Memory B cell (primary cell): ENCODE measurements around the gene GADD45GIP1.
A peak's percentile ranks its signal among the peaks of the same experiment; 100 is the strongest.
"Not testable (repeated sequence)": the region's sequence is repeated elsewhere in the genome, so short reads cannot be mapped to it uniquely, and the experiment has no call there.

Source experiments
- ATAC-seq: fragments of 150-1000 bp; cut with Tn5 transposase; 2 replicates; pipeline ENCODE4 v1.10.0; 2021; ENCODE audit warnings: low read depth, mild to moderate bottlenecking, moderate library complexity
- DNase-seq, 2 donors: peaks; one replicate each; pipeline ENCODE4 v3.0.0; 2022; ENCODE audit warnings: low spot score in 2 of 2
- H3K27ac Mint-ChIP-seq: one replicate; pipeline ENCODE4 v1.8.0; 2022; ENCODE audit warnings: mild to moderate bottlenecking, moderate library complexity, mixed read lengths
- H3K27me3 Mint-ChIP-seq: one replicate; pipeline ENCODE4 v1.8.0; 2022; ENCODE audit warnings: mixed read lengths
- H3K36me3 Mint-ChIP-seq: one replicate; pipeline ENCODE4 v1.8.0; 2022; ENCODE audit warnings: mild to moderate bottlenecking, mixed read lengths
- H3K4me1 Mint-ChIP-seq: one replicate; pipeline ENCODE4 v1.8.0; 2022; ENCODE audit warnings: mixed read lengths
- H3K4me3 Mint-ChIP-seq: one replicate; pipeline ENCODE4 v1.8.0; 2022; ENCODE audit warnings: mild to moderate bottlenecking, moderate library complexity, mixed read lengths
- H3K9me3 Mint-ChIP-seq: one replicate; pipeline ENCODE4 v1.8.0; 2022; ENCODE audit warnings: mixed read lengths

Gene GADD45GIP1

DNA sequence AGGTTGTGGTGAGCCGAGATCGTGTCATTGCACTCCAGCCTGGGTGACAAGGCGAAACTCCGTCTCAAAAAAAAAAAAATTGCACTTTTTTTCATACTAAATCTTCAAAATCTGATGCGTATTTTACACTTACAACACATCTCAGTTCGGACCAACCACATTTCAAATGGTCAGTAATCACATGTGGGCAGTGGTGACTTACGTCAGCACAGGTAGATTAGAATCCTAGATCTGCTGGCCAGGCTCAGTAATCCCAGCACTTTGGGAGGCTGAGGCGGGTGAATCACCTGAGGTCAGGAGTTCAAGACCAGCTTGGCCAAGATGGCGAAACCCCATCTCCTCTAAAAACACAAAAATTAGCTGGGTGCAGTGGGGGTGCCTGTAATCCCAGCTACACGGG lies 22.0 kb downstream of the GADD45GIP1 start:
- H3K27me3 Mint-ChIP-seq = no peaks in the 10 kb centered on the region
- DNase-seq = no peak
- H3K27ac Mint-ChIP-seq = no peak overlapping the region
- peaks cover 8% of the 10 kb centered on the region for H3K36me3 Mint-ChIP-seq
- no peak for ATAC-seq
- H3K9me3 Mint-ChIP-seq = no peaks in the 10 kb centered on the region
- no peak overlapping the region for H3K4me3 Mint-ChIP-seq
- H3K4me1 Mint-ChIP-seq = peaks cover 35% of the 10 kb centered on the region

DNA sequence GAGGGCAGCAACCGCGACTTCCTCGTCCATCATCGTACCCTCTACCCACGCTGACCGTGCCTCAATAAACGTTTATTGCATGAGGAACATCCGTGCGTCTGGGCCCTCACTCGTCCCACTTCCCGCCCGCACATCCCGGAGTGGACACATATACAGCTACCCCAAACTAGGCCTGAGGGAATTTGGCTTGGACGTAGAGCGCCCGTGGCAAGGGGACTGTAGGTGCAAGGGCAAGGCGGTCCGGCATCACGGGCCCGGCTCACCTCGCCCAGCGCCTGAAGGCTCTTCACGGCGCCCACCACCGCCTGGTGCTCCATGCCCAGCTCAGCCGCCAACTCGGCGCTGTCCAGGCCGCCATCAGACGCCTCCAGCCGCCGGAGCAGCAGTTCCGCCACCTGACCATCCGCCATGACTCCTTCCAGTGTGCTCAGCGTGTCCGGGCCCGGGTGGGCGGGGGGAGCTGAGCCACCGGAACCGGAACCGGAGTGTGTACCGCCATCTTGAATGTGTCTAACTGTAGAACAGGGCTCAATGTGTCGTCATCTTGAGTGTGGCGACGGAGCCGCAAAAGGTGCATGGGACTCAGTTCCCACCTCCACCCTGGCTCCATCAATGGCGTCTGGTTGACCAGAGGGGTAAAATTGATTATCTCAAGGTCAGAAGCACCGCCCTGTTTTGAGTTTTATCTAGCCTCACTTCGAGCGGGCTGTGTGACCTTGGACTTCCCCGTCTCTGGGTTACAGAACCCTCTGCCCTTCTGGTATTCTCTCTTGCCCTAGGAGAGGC lies 23.5 kb downstream of the GADD45GIP1 start, which contains the start of gene FARSA:
Gene FARSA (minus strand): TSS at position 425 of the 786 bp plus-strand sequence. CDS start 15 bp downstream, at position 410.
- DNase-seq (peak; percentile 72 to 75), ATAC-seq (peak; percentile 57)
- no peaks in the 10 kb centered on the region for H3K9me3 Mint-ChIP-seq
- no peaks in the 10 kb centered on the region for H3K27me3 Mint-ChIP-seq
- H3K4me3 Mint-ChIP-seq = peak within 1 kb of the TSS; percentile 97
- H3K27ac Mint-ChIP-seq = peak within 1 kb of the TSS; percentile 90
- peaks cover 28% of the 10 kb centered on the region for H3K4me1 Mint-ChIP-seq
- H3K36me3 Mint-ChIP-seq = peaks cover 5% of the 10 kb centered on the region

DNA sequence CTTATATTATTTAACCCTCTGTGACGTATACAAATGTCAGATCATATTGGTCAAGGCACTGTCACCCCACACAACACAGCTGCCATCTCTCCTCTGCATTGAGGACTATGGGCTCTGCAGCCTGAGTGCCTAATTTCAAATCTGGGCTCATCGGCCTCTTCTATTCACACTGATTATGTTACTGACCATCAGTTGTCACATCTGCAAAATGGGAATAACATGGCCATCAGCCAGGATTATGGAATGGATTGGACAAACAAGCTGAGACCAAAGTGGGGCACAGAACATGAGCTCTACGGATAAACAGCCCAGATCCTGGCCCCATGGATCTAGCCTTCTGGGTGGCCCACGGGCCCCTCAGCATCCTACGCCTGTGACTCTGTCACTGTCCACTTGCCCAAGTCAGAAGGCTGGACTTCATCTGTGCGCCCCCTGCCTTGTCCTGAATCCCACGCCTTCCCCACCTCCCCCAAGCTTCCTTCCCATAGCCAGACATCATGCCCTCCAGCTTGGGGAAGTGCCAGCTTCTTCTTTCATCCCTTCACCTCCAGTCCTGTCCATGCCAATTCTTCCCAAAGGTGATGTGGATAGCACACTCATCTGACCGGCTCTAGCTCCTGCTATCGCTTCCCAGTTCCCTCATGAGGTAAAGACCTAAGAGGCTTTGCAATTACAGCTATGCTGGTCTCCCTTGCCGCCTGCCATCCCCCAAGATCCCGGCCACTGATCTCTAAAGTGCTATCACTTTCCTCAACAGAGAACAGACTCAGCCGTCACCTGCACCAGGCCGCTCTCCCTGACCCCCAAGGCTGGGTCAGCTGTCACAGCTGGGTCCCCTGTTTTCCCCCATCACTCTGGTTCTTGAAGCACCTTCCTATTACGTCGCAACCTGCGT lies 24.4 kb downstream of the GADD45GIP1 start:
- no peak for ATAC-seq
- Mint-ChIP-seq H3K4me3 (peak overlapping the region; percentile 97), H3K36me3 (peaks cover 7% of the 10 kb centered on the region), H3K4me1 (peaks cover 25% of the 10 kb centered on the region), H3K9me3 (no peaks in the 10 kb centered on the region), H3K27me3 (no peaks in the 10 kb centered on the region), H3K27ac (peak overlapping the region; percentile 90)
- no peak for DNase-seq

DNA sequence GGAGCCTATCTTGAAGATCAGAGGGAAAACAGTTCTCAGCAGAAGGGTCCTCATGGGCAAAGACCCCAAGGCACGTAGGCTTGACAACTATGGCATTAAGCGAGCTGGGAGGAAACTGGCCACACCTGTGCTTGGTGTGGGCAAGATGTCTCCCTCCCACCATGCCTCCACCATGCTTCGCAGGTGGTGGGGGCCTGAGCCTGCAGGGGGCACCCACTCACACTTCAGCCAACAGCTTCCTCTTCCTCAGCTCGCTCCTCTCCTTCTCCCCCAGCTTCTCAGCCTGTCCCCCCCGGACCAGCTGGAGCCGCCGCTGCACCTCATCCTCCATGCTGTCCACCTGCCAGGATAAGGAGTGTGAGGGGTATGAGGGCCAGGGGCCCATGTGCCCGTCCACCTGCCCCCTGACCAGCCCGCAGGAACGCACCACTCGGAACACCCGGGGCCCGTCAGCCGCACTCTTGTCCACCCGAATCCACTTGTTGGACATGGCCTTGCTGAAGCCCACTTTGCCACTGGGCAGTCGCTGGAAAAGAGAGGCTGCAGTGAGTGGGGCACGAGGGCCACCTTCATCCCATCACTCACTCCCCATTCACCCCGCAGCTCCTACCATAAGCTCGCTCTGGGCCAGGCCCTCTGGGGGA lies 26.9 kb downstream of the GADD45GIP1 start:
- no peak for ATAC-seq
- H3K9me3 Mint-ChIP-seq = no peaks in the 10 kb centered on the region
- DNase-seq = no peak
- H3K27ac Mint-ChIP-seq = no peak overlapping the region
- no peak overlapping the region for H3K4me3 Mint-ChIP-seq
- peaks cover 16% of the 10 kb centered on the region for H3K4me1 Mint-ChIP-seq
- H3K27me3 Mint-ChIP-seq = no peaks in the 10 kb centered on the region
- peaks cover 16% of the 10 kb centered on the region for H3K36me3 Mint-ChIP-seq

DNA sequence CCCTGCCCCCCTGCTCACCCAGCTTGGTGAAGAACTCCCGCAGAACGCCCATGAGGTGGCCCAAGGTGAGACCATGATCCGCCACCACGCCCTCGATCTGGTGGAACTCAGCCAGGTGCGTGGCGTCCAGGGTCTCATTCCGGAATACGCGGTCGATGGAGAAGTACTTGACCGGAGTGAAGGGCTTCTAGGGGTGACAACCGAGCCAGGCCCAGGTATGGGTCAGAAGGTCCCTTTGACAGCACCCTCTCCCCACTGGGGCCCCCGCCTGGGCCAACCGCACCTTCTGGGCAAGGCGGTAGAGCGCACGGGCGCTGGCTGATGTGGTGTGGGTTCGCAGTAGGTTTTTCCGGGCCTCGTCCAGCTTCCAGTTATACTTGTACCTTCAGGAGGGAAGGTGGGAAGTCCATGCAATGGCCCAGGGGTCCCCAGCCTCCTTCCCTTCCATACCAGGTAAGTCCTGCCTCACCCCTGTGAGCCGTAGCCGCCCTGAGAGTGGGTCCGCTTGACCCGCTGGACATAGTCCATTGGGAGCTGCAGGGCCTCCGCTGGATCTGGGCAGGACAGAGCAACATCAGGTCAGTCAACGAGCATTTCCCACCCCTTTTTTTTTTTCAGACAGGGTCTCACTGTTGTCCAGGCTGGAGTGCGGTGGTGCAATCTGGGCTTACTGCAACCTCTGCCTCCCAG lies 32.3 kb downstream of the GADD45GIP1 start:
- Mint-ChIP-seq H3K36me3 (peaks cover 25% of the 10 kb centered on the region), H3K27me3 (no peaks in the 10 kb centered on the region)

DNA sequence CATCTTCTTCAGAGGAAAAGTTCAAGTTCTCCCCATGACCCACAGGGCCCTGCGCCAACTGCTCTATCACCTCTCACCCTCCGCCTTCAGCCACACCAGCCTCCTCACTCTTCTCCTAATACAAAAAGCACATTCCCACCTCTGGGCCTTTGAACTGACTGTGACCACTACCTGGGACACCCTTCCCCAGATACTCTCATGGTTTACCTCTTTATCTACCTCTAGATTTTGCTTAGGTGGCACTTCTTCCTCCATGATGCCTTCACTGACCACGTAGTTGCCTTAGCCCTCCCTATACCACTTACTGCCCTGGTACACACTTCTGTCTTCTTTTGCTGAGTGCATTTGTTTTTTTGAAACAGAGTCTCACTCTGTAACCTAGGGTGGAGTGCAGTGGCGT lies 34.1 kb downstream of the GADD45GIP1 start:
- no peak overlapping the region for H3K4me3 Mint-ChIP-seq

More for the DNA sequence above, 32.3 kb downstream of the GADD45GIP1 start:
- no peak overlapping the region for H3K4me3 Mint-ChIP-seq
- no peak for ATAC-seq
- no peaks in the 10 kb centered on the region for H3K4me1 Mint-ChIP-seq
- H3K9me3 Mint-ChIP-seq = no peaks in the 10 kb centered on the region
- no peak for DNase-seq
- no peak overlapping the region for H3K27ac Mint-ChIP-seq

DNA sequence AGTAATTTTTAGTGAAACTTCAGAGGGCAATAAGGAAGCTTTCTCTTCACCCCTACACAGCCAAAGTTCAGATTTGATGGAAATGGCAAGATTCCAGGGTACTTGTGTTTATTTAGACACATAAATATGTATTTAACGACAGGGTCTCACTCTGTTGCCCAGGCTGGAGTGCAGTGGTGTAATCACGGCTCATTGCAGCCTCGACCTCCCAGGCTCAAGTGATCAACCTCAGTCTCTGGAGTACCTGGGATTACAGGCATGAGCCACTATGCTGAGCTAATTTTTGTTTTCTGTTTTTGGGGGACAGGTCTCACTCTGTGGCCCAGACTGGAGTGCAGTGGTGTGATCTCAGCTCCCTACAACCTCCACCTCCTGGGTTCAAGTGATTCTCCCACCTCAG lies 36.0 kb downstream of the GADD45GIP1 start:
- Mint-ChIP-seq H3K27ac (no peak overlapping the region), H3K36me3 (peaks cover 11% of the 10 kb centered on the region), H3K4me3 (no peak overlapping the region), H3K9me3 (no peaks in the 10 kb centered on the region), H3K4me1 (peaks cover 5% of the 10 kb centered on the region), H3K27me3 (peaks cover 2% of the 10 kb centered on the region)
- no peak for ATAC-seq
- no peak for DNase-seq

More for the DNA sequence above, 34.1 kb downstream of the GADD45GIP1 start:
- Mint-ChIP-seq H3K9me3 (no peaks in the 10 kb centered on the region), H3K27ac (no peak overlapping the region), H3K27me3 (no peaks in the 10 kb centered on the region), H3K4me1 (peaks cover 5% of the 10 kb centered on the region), H3K36me3 (peaks cover 18% of the 10 kb centered on the region)
- DNase-seq = no peak
- ATAC-seq = no peak

DNA sequence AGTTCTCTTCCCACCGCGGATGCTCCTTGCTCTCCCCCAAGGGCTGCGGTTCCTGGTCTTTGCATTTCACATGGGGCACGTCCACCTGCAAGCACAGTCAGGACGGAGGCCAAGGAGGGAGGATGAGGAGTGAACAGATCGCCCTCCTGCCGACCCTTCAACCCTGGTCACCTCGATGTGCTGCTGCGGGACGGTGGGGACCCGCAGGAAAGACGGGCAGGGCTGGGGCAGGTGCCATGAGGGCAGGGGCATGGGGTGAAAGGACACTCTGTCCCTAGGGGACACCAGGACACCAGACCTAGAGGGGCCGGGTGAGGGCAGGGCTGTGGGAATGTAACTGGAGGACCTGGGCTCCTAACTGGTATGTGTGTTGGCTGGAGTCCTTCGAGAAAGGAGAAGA lies 38.8 kb downstream of the GADD45GIP1 start:
- no peak overlapping the region for H3K4me3 Mint-ChIP-seq
- ATAC-seq (no peak), DNase-seq (no peak)
- H3K27me3 Mint-ChIP-seq = peaks cover 2% of the 10 kb centered on the region
- H3K27ac Mint-ChIP-seq = peak overlapping the region; percentile 94
- peaks cover 5% of the 10 kb centered on the region for H3K36me3 Mint-ChIP-seq
- H3K4me1 Mint-ChIP-seq = peaks cover 10% of the 10 kb centered on the region
- no peaks in the 10 kb centered on the region for H3K9me3 Mint-ChIP-seq

DNA sequence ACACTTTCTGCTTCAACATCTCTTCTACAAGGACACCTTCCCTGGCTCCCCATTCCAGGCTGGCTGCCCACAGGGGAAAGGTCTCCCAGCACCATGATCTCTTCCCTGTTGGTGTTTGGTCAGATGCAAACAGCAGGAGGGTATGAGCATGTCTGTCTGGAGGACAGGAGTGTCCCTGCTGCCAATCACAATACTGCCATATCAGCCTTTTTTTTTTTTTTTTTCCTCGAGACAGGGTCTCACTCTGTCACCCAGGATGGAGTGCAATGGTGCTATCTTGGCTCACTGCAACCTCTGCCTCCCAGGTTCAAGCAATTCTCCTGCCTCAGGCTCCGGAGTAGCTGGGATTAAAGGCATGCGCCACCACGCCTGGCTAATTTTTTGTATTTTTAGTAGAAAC lies 41.2 kb downstream of the GADD45GIP1 start:
- H3K4me1 Mint-ChIP-seq, H3K4me3 Mint-ChIP-seq, ATAC-seq, H3K27ac Mint-ChIP-seq, H3K9me3 Mint-ChIP-seq, DNase-seq, H3K36me3 Mint-ChIP-seq, H3K27me3 Mint-ChIP-seq: not testable (repeated sequence)

DNA sequence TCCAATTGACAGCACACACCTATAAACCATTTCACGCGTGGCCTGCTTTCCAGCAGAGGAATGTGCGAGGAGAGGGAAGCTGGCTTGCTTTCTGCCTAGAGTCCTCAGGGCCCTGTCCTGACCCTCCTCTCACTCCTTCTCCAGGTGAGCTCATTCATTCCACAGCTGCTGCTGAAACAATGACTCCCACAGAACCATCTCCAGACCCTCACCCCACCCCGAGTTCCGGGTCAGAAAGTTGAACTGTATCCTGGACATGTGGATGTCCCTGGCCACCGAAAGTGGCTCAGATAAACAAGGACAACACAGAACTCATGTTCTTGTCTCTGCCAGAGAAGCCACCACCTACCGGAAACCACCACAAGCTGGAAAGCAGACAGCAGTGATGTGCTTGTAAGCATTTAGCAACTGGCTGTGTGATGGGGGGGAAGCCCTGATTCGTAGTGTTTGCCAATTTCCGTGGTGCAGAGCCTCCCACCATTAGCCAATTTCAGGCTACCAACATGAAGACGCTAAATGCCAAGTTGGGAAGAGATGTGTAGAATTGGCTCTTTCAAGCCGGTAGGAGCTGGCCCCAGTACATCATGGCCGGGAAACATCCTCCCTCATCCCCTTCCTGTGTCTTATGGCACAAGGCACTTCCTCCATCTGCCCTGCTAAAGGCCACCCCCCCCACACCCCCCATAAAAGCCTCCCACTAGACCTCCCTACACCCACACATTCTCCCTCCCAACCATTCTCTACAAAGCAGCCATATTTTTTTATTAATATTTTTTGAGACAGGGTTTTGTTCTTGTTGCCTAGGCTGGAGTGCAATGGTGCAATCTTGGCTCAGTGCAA lies 43.0 kb downstream of the GADD45GIP1 start:
- H3K4me1 Mint-ChIP-seq = peaks cover 8% of the 10 kb centered on the region
- no peak overlapping the region for H3K27ac Mint-ChIP-seq
- H3K27me3 Mint-ChIP-seq = peaks cover 2% of the 10 kb centered on the region
- peak; percentile 66 for ATAC-seq
- DNase-seq = no peak
- no peak overlapping the region for H3K4me3 Mint-ChIP-seq
- H3K36me3 Mint-ChIP-seq = no peaks in the 10 kb centered on the region
- H3K9me3 Mint-ChIP-seq = no peaks in the 10 kb centered on the region

DNA sequence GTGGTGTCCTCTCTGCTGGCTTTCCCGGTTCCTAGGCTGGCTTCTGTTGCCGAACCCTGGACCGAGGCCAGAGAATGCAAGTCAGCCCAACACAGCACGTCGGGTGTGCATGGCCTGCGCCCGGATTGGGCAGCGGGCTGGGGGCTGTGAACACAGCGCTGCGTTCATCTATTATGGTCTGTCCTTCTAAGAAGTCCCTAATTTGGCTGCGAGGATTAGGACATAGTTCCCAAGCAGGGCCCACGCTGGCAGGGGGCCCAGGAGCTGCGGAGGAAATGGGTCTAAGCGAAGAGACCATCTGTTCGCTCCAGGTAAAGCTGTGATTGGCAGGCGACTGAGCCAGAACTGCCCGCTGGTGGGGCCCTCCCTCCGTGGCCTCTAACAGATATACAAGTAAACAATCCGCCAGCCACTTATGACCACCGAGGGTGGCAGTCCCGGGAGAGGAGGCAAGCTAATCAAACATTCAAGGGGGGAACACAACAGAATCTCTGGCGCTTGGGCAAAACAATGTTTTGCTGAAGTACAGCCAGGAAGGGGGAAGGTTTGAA lies 43.9 kb downstream of the GADD45GIP1 start:
- Mint-ChIP-seq H3K36me3 (no peaks in the 10 kb centered on the region), H3K27ac (no peak overlapping the region), H3K4me1 (peaks cover 4% of the 10 kb centered on the region), H3K4me3 (no peak overlapping the region), H3K9me3 (no peaks in the 10 kb centered on the region), H3K27me3 (peaks cover 2% of the 10 kb centered on the region)
- no peak for ATAC-seq
- no peak for DNase-seq

DNA sequence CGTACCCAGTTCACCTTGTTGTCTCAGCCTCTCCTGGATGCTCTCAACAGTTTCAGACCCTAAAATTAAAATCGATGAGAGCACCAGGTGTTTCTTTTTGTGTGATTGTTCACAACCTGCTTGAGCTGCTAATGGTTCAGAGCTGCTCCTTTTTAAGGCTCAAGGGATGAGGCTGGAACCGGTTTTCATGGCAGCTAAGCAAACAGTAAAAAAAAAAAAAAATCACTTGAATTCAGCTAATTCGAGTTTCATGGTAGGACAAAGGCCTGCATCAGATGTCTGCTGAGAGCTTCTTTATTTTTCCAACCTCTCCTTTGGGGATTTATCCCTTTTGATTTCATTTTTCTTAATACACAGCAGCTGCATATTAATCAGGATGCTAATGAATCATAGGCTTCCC lies 44.5 kb downstream of the GADD45GIP1 start:
- no peak for DNase-seq
- no peak for ATAC-seq
- peaks cover 4% of the 10 kb centered on the region for H3K4me1 Mint-ChIP-seq
- no peaks in the 10 kb centered on the region for H3K9me3 Mint-ChIP-seq
- no peak overlapping the region for H3K27ac Mint-ChIP-seq
- peaks cover 2% of the 10 kb centered on the region for H3K27me3 Mint-ChIP-seq
- no peak overlapping the region for H3K4me3 Mint-ChIP-seq
- no peaks in the 10 kb centered on the region for H3K36me3 Mint-ChIP-seq
